GM18870 (cell line): Measurements from ENCODE around the gene SKAP2.

Experiments used
- ATAC-seq: cut with Tn5 transposase; IDR thresholded peaks from one replicate; pipeline ENCODE4 v1.9.1; 2021; ENCODE audit warnings: moderate library complexity; ENCODE audit not compliant: unreplicated experiment

SKAP2 gene

DNA sequence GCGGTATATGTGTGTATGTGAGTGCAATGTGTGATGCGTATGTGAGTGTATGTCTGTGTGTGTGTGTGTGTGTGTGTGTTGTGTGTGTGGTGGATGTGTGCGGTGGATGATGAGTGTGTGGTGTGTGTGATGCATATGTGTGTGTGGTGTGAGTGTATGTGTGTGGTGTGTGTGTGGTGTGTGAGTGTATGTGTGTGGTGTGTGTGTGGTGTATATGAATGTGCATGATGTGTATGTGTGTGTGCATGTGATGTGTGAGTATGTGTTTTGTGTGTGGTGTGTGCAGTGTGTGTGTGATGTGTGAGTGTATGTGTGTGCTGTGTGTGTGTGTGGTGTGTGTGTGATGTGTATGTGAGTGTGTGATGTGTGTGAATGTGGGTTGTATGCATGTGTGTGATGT lies 222.0 kb downstream of the SKAP2 start:
- no peak for ATAC-seq

DNA sequence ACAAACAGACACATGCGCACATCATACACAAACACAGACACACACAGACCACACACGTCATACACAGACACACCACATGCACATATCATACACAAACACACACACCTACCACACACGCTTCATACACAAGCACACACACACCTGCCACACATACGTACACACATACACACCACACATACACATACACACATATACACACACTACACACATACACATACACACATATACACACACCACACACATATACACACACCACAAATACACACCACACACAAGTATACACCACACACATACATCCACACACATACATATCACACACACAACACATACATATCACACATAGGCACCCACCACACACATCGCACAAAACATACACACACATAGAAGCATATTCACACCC lies 224.7 kb downstream of the SKAP2 start:
- ATAC-seq = no peak

DNA sequence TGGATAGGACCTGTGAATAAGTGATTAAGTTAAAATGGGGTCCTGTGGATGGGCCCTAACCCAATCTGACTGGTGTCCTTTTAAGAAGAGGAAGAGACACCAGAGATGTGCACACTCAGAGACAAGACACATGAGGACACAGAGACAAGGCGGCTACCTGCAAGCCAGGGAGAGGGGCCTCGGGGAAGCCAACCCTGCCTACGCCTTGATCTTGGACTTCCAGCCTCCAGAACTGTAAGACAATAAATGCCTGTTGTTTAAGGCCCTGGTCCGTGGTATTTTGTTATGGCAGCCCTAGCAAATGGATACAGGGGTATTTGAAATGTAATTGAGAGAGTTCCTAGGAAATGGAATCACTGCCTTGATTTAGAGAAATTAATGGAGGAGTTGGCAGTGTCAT lies 225.3 kb downstream of the SKAP2 start:
- ATAC-seq = no peak

DNA sequence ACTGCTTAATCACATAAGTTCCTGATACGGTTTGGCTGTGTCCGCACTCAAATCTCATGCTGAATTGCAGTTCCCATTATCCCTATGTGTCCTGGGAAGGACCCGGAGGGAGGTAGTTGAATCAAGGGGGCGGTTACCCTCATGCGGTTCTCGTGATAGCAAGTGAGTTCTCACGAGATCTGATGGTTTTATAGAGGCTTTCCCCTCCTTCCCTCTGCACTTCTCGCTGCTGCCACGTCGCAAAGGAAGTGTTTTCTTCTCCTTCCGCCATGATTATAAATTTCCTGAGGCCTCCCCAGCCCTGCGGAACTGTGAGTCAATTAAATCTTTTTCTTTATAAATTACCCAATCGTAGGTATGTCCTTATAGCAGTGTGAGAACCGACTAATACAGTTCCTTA lies 226.2 kb downstream of the SKAP2 start:
- no peak for ATAC-seq

DNA sequence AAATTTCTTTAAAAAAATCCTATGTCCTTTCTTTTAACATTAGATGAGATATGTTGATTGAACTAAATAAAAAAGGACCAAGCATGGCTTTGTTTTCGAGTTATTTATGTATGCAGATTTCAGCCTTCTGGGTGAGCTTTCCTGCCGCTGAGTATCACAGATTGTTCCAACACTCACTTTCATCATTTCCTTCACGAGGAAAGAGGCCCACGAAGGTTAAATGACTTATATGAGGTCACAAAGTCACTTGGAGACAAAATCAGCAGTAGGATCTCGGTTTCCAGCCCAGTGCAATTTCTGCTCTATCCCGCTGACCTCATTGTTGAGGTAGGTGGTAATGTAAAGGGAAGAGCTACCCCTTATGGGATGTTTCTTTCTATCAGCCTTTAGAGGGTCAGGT lies 226.8 kb downstream of the SKAP2 start:
- ATAC-seq = no peak

DNA sequence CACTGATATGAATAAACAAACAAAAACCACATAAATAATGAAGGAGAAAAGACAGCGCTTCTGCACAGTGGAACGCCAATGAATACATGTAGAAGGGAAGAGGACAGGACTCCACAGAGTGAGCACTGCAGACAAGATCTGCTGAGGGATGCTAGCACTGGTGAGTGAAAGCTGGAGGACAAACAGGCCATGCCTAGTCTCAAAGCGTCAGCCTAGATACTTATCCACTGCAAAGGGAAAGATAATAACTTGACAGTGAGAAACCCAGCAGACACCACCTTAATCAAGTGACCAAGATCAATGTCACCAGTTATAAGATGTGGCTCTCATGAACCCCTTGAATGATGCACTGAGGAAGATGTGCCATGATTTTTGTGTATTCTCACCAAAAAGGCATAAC lies 227.6 kb downstream of the SKAP2 start:
- ATAC-seq = no peak

DNA sequence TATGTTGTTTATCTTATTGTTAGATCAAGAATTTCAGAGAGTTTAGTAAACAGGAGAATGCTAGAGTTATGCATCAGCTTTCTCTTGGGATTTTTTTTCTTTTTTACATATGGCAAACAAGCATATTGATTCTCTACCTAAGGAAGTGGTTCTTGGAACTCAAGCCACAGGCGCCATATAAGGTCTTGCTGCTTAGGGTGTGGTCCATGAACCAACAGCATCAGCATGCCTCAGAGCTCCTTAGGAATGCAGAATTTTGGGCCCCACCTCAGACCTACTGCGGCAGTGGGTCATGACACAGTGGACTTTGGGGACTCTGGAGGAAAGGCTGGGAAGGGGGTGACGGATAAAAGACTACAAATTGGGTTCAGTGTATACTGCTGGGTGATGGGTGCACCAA lies 230.8 kb downstream of the SKAP2 start:
- no peak for ATAC-seq

DNA sequence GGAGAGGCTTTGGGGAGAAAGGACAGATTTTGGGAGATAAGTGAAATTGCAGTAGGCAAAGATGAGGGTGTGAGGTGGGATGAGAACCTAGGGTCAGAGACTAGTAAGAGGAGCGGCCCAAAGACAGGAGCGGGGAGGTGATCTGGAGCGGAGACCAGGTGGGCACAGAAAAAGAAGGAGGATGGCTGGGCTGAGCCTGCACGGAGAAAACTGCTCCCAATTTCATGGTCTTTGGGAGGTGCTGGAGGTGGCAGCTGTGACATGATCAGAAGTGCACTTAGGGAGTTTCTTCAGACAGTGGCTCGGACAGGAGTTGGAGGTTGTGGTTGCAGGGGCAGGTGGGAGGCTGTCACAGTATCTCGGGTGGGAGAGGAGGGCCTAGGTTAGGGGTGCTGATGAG lies 232.8 kb downstream of the SKAP2 start:
- ATAC-seq = no peak

DNA sequence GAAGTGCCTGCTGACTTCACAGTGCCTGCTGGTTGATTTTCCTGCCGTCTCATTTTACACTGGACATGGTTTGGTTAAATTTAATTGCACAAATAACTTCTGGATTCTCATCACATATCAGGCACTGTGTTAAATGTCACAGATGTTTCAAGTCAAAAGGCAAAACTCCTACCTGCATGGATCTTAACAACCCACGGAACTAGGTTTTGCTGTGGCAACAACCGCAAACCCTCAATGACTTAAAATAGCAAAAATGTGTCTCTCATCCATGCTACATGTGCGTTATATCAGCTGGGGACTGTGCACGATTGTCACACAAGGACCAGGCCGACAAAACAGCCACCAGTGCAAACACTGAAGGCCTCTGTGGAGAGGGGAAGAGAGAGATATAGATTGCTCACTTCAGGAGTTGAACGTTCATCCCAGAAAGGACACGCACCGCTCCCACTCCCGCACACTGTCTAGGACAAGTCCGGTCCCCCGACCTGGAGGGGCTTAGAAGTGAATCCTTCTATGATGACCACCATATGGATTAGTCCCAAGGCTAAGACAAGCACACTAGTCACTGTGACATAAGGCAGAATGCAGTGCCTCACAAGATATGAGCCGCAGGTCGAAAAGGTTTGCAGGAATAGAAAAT lies 233.3 kb downstream of the SKAP2 start:
- ATAC-seq = no peak

DNA sequence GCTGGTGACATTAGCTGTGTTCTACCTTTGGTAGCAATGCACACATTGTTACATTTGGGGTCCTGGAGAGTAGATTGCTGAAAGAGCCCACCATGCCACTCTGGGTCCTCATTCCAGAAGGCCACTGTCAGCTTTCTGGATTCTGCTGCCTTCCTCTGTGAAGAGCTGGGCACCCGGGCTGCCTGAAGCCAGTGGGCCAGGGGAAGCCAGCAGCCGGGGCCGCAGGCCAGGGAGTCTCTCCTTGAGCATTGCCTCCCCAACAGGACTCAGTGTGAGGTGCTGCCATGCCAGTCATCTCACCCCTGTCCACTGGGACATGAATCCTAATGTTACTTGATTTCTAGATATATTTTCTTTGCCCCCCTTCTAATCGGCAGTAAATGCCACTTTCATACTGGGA lies 234.0 kb downstream of the SKAP2 start:
- ATAC-seq = no peak

DNA sequence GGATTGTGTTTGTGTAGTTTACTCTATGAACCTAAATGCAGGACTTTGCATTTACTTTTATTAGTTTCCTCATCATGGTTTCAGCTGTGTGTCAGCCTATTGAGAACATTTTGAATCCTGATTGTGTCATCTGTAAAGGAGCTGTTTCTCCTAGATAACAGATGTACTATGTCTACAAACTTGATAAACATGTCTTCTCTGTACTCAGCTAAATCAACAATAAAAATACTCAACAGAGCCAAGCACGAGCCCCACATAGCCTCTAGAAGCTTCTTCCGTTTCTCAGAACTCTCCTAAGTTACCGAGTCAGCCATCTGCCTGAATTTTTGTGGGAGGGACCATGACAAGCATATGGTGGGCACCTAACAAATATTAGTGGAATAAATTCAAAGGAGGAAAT lies 234.7 kb downstream of the SKAP2 start:
- no peak for ATAC-seq

DNA sequence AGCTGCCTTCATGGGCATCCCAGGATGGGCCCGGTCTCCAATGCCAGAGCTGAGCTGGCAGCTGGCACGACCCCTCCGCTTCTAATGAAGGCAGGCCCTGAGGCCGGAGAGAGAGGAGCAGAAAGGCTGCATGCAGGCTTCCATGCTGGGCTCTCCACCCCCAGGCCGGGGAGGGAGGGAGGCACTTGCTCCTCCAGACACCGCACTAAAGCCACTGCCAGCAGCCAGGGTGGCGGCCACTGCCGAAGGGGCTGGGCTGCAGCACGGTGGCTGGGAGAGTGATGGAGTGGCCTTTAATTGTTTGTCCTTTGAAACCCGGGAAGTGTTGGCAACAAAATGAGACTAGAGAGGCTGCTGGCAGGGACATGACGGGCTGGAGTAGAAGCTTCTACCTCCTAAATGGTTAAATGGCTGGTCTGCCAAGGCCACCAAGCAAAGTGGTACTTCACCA lies 236.5 kb downstream of the SKAP2 start:
- ATAC-seq = no peak

DNA sequence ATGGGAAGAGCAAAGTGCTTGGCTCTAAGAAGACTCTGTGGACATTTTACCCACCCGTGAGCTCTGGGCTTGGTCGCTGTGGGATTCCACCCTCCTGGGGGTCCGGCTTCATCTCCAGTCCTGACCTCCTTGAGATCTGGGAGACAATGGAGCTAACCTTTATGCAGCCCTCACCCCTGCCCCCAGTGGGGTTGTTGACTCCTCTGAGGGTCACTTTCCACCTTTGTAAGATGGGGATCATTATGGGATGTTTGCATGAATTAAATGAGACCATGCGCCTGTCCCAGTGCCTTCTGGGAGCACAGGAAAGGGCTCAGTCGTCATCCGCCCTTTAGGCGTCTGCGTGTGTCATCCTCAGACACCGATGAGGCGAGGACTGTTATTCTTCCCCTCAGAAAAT lies 237.2 kb downstream of the SKAP2 start:
- ATAC-seq = no peak

DNA sequence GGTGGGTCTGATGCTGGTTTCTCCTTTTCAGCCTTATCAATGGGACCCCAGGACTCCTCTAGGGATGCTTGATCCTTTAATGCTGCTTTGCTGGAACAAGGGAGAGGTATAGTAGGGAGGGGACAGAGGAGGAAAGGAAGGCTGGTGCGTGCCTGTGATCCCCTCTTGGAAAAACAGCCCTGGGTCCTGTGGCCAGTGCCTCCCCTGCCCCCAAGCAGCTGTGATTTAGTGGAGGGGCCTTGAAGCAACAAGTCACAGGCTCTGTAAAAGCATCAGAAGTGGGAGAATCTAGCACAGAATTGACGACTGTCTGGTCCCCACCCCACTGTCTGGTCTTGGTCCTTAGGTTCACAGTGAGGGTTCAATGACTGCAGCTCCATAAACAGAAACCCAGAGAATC lies 237.7 kb downstream of the SKAP2 start:
- no peak for ATAC-seq

DNA sequence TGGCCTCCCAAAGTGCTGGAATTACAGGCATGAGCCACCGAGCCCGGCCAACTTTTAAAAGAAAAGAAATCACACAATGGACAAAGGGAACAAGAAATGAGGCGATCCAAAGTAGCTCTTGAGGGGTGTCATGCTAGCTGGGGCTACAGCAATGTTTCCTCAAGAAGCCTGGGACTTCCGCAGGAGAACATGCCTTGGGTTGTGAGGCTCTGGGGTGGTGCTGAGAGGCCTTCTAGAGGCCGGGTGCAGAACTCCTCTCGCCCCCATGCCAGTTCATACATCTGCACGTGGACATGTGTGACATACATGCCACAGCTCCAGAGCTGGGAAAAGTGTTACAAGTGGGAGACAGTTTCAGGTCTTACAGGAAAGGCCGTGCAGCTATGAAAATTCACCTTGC lies 238.2 kb downstream of the SKAP2 start:
- no peak for ATAC-seq

DNA sequence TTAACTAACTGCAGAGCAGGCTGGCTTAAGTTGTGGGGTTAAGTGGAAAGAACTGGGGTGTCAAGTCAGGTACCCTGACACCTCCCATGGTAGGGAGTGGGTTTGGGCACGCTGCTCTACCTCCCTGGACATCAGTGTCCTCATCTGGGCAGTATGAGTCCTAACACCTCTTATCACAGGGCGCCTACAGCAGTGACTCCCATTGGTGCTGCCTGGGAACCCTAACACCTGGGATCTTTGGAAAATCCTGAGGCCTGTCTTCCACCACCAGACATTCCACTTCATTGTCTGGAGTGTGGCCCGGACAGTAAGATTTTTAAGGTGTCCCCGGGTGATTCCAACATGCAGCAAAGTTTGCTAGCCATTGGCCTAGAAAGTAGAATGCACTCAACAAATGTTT lies 239.1 kb downstream of the SKAP2 start:
- ATAC-seq = no peak

DNA sequence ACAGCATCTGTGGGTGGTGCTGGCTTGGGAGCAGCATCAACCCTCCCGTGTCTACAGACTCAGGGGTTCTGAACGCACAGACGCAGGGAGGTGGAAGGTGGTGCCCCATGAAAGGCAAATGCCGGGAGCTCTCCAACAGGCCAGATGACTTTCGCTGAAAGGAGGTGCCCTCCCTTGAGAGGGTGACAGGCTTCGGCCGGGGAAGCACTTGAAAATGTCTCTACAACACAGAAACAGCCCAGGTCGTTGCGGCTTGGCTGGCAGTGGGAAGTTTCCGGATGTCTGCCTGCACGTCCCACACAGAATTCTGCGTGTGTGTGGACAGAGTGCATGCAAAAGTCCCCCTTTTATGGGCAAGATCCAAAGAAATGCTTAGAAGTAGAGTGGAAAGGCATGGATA lies 239.6 kb downstream of the SKAP2 start:
- no peak for ATAC-seq

DNA sequence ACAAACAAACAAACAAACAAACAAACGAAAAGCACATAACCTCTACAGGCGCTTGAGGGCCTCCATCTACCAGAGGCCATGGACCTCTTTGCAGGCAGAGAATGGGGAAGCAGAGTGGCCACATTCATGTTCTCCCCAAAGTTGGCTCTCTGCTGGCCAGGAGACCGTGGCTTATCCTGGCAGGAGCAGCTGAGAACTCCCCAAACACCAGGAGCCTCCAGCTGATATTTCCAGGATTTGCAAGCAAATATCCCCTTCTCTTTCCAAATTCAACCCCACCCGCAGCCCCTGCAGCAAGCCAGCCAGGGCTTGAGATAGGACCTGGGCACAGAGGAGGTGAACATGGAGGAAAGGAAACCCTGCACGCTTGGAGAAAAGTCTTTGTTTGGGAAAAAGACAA lies 240.0 kb downstream of the SKAP2 start:
- no peak for ATAC-seq

DNA sequence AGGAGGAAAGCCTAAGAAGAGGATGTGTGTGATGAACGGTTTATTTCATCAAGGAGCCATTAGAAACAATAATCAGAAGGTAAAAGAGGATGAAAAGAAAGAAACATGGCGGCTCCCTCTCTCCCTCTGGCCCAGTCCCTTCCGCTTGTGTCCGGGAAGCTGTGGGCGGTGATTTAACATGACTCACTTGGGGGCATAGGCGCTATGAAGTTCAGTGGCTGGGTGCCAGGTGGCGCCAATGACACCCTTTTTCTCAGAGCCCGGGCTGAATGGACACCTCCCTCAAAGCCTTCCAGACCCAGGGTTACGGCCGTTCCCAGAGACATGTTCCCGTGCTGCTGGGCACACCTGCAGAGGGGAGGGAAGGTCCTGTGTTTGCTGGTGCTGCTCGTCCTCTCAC lies 244.0 kb downstream of the SKAP2 start:
- no peak for ATAC-seq

DNA sequence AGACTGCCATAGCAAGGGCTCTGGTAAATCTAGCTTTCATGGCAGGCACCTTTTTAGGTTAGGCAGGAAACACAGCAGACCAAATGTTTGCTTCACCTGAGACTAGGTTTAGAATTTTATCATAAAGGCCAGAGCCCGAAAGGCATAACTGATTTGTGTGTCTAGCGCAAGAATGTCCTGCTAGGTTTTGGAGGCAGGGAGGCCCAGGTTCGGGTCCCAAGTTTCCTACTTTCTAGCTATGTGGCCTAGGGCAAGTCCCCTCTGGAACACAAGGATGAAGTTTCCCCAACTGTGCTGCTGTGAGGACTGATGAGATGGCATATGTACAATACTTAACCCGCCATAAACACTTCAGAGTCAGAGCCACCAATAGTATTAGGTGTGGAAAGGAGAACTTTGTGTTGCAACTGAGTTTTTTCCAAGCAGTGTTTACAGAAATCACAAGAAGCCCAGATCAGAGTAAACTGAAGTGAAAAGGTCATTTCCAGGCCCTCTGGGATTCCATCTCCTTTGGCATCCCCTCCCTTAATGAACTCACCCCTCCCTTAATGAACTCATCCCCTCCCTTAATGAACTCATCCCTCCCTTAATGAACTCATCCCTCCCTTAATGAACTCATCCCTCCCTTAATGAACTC lies 244.9 kb downstream of the SKAP2 start:
- ATAC-seq = no peak

DNA sequence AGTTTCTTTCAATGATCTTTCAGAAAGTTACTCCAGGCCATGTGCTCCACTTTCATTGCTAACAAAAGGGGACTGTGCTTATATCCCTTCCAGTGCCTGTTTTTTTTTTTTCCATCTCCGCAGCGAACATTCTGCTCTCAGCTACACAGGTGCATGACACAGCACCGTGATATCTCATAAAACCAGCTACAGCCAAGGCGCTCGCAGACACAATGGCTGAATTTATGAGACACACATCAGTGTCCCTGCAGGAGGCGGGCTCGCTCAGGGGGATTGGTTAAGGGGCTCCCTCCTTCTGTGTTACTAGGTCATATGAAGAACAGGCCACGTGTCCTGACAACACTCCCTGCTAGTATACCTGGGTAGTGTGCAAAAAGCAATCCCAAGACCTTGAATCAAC lies 245.5 kb downstream of the SKAP2 start:
- no peak for ATAC-seq

DNA sequence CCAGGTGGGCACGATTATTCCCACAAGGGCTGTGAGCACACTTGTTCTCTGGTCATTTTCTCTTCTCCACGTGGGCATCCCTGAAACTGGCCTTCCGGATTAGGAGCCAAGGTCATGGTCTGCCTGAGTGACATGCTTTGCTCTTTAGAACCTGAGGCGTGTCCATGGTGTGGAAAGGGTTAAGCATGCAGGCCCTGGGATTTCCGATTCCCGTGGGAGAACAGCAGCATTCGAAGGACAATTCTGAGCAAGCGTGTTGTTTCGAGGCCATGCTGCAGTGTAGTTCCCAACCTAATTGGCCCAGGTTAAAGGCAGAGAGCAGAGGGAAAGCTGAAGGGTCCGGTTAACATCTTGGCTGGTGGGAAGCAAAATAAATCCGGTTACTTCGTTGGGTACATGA lies 245.9 kb downstream of the SKAP2 start:
- no peak for ATAC-seq
